IPS DF 6.9 (cell line): ENCODE results near the gene SLC6A6.

ENCODE experiments used
- DNase-seq: peaks from one replicate; pipeline ENCODE4 v3.0.0-alpha.2; 2013; ENCODE audit warnings: low read depth, low spot score
- H3K27ac ChIP-seq: one replicate; pipeline ENCODE4 v1.5.1; 2013; ENCODE audit warnings: low read length, control low read depth
- H3K27me3 ChIP-seq: 2 replicates; pipeline ENCODE4 v1.6.1; 2013; ENCODE audit warnings: mild to moderate bottlenecking, low read length; ENCODE audit not compliant: control insufficient read depth, insufficient read depth
- H3K36me3 ChIP-seq: 2 replicates; pipeline ENCODE4 v1.6.1; 2013; ENCODE audit warnings: low read length; ENCODE audit not compliant: control insufficient read depth, insufficient read depth
- H3K4me1 ChIP-seq: 2 replicates; pipeline ENCODE4 v1.6.1; 2013; ENCODE audit warnings: low read length; ENCODE audit not compliant: control insufficient read depth, insufficient read depth
- H3K4me3 ChIP-seq: 2 replicates; pipeline ENCODE4 v1.5.1; 2013; ENCODE audit warnings: mild to moderate bottlenecking, low read length
- H3K9me3 ChIP-seq: 2 replicates; pipeline ENCODE4 v1.6.1; 2013; ENCODE audit warnings: low read length, inconsistent platforms; ENCODE audit not compliant: control insufficient read depth, insufficient read depth
- WGBS: extraction: QIAGEN DNeasy Blood & Tissue Kit; methylation state at CpG from one replicate; pipeline ENCODE4 v1.1.7; 2013; ENCODE audit warnings: mixed read lengths, missing lambda C conversion rate; ENCODE audit not compliant: insufficient read length, insufficient coverage; 5-methylcytosine and 5-hydroxymethylcytosine counted together

SLC6A6 gene

GRCh38 chr3:14533457-14533958, 131.1 kb downstream of the SLC6A6 start:
- Histone ChIP-seq H3K36me3 (no peaks in the 10 kb centered on the region), H3K27ac (no peak overlapping the region), H3K9me3 (no peaks in the 10 kb centered on the region), H3K27me3 (no peaks in the 10 kb centered on the region), H3K4me1 (peaks cover 12% of the 10 kb centered on the region), H3K4me3 (no peak overlapping the region)
- no peak for DNase-seq
- no CpG with 5 or more reads among the region's 14 CpGs for WGBS

GRCh38 chr3:14534516-14535191, 132.2 kb downstream of the SLC6A6 start:
- no CpG with 5 or more reads among the region's 20 CpGs for WGBS
- peaks cover 12% of the 10 kb centered on the region for H3K4me1 ChIP-seq
- no peak overlapping the region for H3K27ac ChIP-seq
- no peak overlapping the region for H3K4me3 ChIP-seq
- H3K9me3 ChIP-seq = no peaks in the 10 kb centered on the region
- DNase-seq = peak; percentile 66
- no peaks in the 10 kb centered on the region for H3K27me3 ChIP-seq
- H3K36me3 ChIP-seq = no peaks in the 10 kb centered on the region

GRCh38 chr3:14535616-14536015, 133.2 kb downstream of the SLC6A6 start:
- no CpG with 5 or more reads among the region's 6 CpGs for WGBS

GRCh38 chr3:14536055-14536815, 133.8 kb downstream of the SLC6A6 start:
- H3K4me1 ChIP-seq = peaks cover 13% of the 10 kb centered on the region
- WGBS = no CpG with 5 or more reads among the region's 10 CpGs
- no peak overlapping the region for H3K27ac ChIP-seq
- H3K27me3 ChIP-seq = no peaks in the 10 kb centered on the region
- no peak overlapping the region for H3K4me3 ChIP-seq
- no peaks in the 10 kb centered on the region for H3K36me3 ChIP-seq
- no peaks in the 10 kb centered on the region for H3K9me3 ChIP-seq
- DNase-seq = no peak

More at GRCh38 chr3:14535616-14536015, 133.2 kb downstream of the SLC6A6 start:
- Histone ChIP-seq H3K36me3 (no peaks in the 10 kb centered on the region), H3K27me3 (no peaks in the 10 kb centered on the region), H3K4me3 (no peak overlapping the region), H3K4me1 (peaks cover 13% of the 10 kb centered on the region), H3K27ac (no peak overlapping the region), H3K9me3 (no peaks in the 10 kb centered on the region)
- no peak for DNase-seq

GRCh38 chr3:14536837-14537589, 134.6 kb downstream of the SLC6A6 start:
- no CpG with 5 or more reads among the region's 12 CpGs for WGBS
- no peak overlapping the region for H3K4me3 ChIP-seq
- H3K27ac ChIP-seq = no peak overlapping the region
- no peaks in the 10 kb centered on the region for H3K27me3 ChIP-seq
- peaks cover 13% of the 10 kb centered on the region for H3K4me1 ChIP-seq
- DNase-seq = no peak
- H3K36me3 ChIP-seq = no peaks in the 10 kb centered on the region
- H3K9me3 ChIP-seq = no peaks in the 10 kb centered on the region

GRCh38 chr3:14537590-14538450, 135.4 kb downstream of the SLC6A6 start:
- peaks cover 11% of the 10 kb centered on the region for H3K4me1 ChIP-seq
- no peaks in the 10 kb centered on the region for H3K9me3 ChIP-seq
- H3K4me3 ChIP-seq = no peak overlapping the region
- no CpG with 5 or more reads among the region's 10 CpGs for WGBS
- H3K27me3 ChIP-seq = no peaks in the 10 kb centered on the region
- H3K36me3 ChIP-seq = no peaks in the 10 kb centered on the region
- DNase-seq = no peak
- no peak overlapping the region for H3K27ac ChIP-seq

GRCh38 chr3:14538451-14539088, 136.2 kb downstream of the SLC6A6 start:
- Histone ChIP-seq H3K36me3 (no peaks in the 10 kb centered on the region), H3K27me3 (no peaks in the 10 kb centered on the region), H3K4me1 (peaks cover 8% of the 10 kb centered on the region), H3K4me3 (no peak overlapping the region), H3K9me3 (no peaks in the 10 kb centered on the region), H3K27ac (no peak overlapping the region)
- no CpG with 5 or more reads among the region's 3 CpGs for WGBS
- DNase-seq = no peak
